DOHH2 (cell line): ENCODE measurements around the gene KANTR.

Experiments used
- H3F3A ChIP-seq: fragments of 200-600 bp; sonication (generic), shearing (Covaris generic); 2 replicates; pipeline ENCODE4 v1.6.0; 2016; ENCODE audit warnings: antibody characterized with exemption, mild to moderate bottlenecking; ENCODE audit not compliant: control insufficient read depth, insufficient read depth
- H3K27ac ChIP-seq: fragments of 200-600 bp; sonication (generic); 2 replicates; pipeline ENCODE4 v1.5.1; 2014; ENCODE audit warnings: low read depth, mild to moderate bottlenecking, low read length, moderate library complexity
- H3K27me3 ChIP-seq: fragments of 200-600 bp; sonication (generic); 2 replicates; pipeline ENCODE4 v1.6.1; 2014; ENCODE audit warnings: mild to moderate bottlenecking, low read length, mixed read lengths; ENCODE audit not compliant: control insufficient read depth
- H3K36me3 ChIP-seq: fragments of 200-600 bp; sonication (generic); 2 replicates; pipeline ENCODE4 v1.6.1; 2014; ENCODE audit warnings: mild to moderate bottlenecking, low read length, moderate library complexity, mixed read lengths; ENCODE audit not compliant: control insufficient read depth
- H3K4me1 ChIP-seq: fragments of 200-600 bp; sonication (generic); 2 replicates; pipeline ENCODE4 v1.6.1; 2014; ENCODE audit warnings: mild to moderate bottlenecking, low read length, mixed read lengths; ENCODE audit not compliant: control insufficient read depth
- H3K4me2 ChIP-seq: fragments of 200-600 bp; sonication (generic); 2 replicates; pipeline ENCODE4 v1.6.0; 2014; ENCODE audit warnings: mild to moderate bottlenecking, low read length, moderate library complexity
- H3K4me3 ChIP-seq: fragments of 200-600 bp; sonication (generic); 2 replicates; pipeline ENCODE4 v1.5.1; 2014; ENCODE audit warnings: mild to moderate bottlenecking, low read length, mixed read lengths
- H3K79me2 ChIP-seq: fragments of 200-600 bp; sonication (generic); 2 replicates; pipeline ENCODE4 v1.6.1; 2014; ENCODE audit warnings: mild to moderate bottlenecking, low read length, mixed read lengths; ENCODE audit not compliant: control insufficient read depth
- H3K9me2 ChIP-seq: fragments of 200-600 bp; sonication (generic); replicated peaks from 2 replicates; pipeline ENCODE4 v1.6.1; 2014; ENCODE audit warnings: mild to moderate bottlenecking, low read length, mixed read lengths; ENCODE audit not compliant: control insufficient read depth
- H3K9me3 ChIP-seq: fragments of 200-600 bp; sonication (generic); 2 replicates; pipeline ENCODE4 v1.6.1; 2014; ENCODE audit warnings: antibody characterized with exemption, low read length, mixed read lengths; ENCODE audit not compliant: control insufficient read depth, insufficient read depth
- H4K20me1 ChIP-seq: fragments of 200-600 bp; sonication (generic); 2 replicates; pipeline ENCODE4 v1.6.0; 2014; ENCODE audit warnings: low read depth, mild to moderate bottlenecking, antibody characterized with exemption, low read length, moderate library complexity; ENCODE audit not compliant: control insufficient read depth, insufficient read depth
- CTCF ChIP-seq: fragments of 200-600 bp; sonication (generic); IDR thresholded peaks from one replicate; pipeline ENCODE4 v1.5.1; 2014; ENCODE audit warnings: antibody characterized with exemption, mild to moderate bottlenecking, low read depth, low read length; ENCODE audit not compliant: poor library complexity, severe bottlenecking
- EZH2phosphoT487 ChIP-seq: fragments of 200-600 bp; sonication (generic); IDR thresholded peaks from 2 replicates; pipeline ENCODE4 v1.6.1; 2017; ENCODE audit warnings: borderline replicate concordance, mild to moderate bottlenecking, antibody characterized with exemption, low read length, moderate library complexity, mixed read lengths

KANTR gene

GRCh38 chrX:53081925-53082772 is 11.8 kb upstream of the KANTR start, which contains the start of gene TSPYL2:
TSPYL2 (plus strand) TSS chrX:53082367; CDS start chrX:53082499, 132 bp downstream.
- no peaks in the 10 kb centered on the region for H3K9me2 ChIP-seq
- H3K79me2 ChIP-seq: peaks cover 23% of the 10 kb centered on the region
- H3K9me3 ChIP-seq: no peaks in the 10 kb centered on the region
- H4K20me1 ChIP-seq: 0 out of 2 replicates have a peak, but pooled peaks cover 4% of the 10 kb centered on the region
- H3K27me3 ChIP-seq: no peaks in the 10 kb centered on the region
- H3K27ac ChIP-seq: peak within 1 kb of the TSS; percentile 38
- peaks cover 16% of the 10 kb centered on the region for H3K4me1 ChIP-seq
- H3K4me2 ChIP-seq: peak within 1 kb of the TSS; percentile 81
- 0 out of 2 replicates have a peak, but pooled peaks cover 6% of the 10 kb centered on the region for H3F3A ChIP-seq
- H3K4me3 ChIP-seq: peak within 1 kb of the TSS; percentile 92
- no peak for TF ChIP-seq EZH2phosphoT487
- no peak for TF ChIP-seq CTCF
- peaks cover 38% of the 10 kb centered on the region for H3K36me3 ChIP-seq

GRCh38 chrX:53082773-53083616 is 10.9 kb upstream of the KANTR start:
- Histone ChIP-seq H3F3A (0 out of 2 replicates have a peak, but pooled peaks cover 6% of the 10 kb centered on the region), H3K4me1 (peaks cover 16% of the 10 kb centered on the region), H3K27me3 (no peaks in the 10 kb centered on the region), H3K36me3 (peaks cover 44% of the 10 kb centered on the region), H3K79me2 (peaks cover 23% of the 10 kb centered on the region), H3K9me3 (no peaks in the 10 kb centered on the region), H3K4me3 (peak overlapping the region; percentile 92), H4K20me1 (0 out of 2 replicates have a peak, but pooled peaks cover 4% of the 10 kb centered on the region), H3K4me2 (peak overlapping the region; percentile 81), H3K9me2 (no peaks in the 10 kb centered on the region), H3K27ac (peak overlapping the region; percentile 38)
- no peak for TF ChIP-seq EZH2phosphoT487
- TF ChIP-seq CTCF: no peak

GRCh38 chrX:53084043-53084570 is 9.8 kb upstream of the KANTR start:
- no peaks in the 10 kb centered on the region for H3K27me3 ChIP-seq
- no peak overlapping the region for H3K27ac ChIP-seq
- H3K4me3 ChIP-seq: no peak overlapping the region; the same call in 1 of the 2 replicates
- H3K4me2 ChIP-seq: peak overlapping the region; percentile 81; the same call in 1 of the 2 replicates
- TF ChIP-seq CTCF (no peak), EZH2phosphoT487 (no peak)
- H3K9me2 ChIP-seq: no peaks in the 10 kb centered on the region
- H3K9me3 ChIP-seq: no peaks in the 10 kb centered on the region
- H3K36me3 ChIP-seq: peaks cover 49% of the 10 kb centered on the region
- H3K4me1 ChIP-seq: peaks cover 25% of the 10 kb centered on the region
- H4K20me1 ChIP-seq: 0 out of 2 replicates have a peak, but pooled peaks cover 4% of the 10 kb centered on the region
- peaks cover 23% of the 10 kb centered on the region for H3K79me2 ChIP-seq
- H3F3A ChIP-seq: 0 out of 2 replicates have a peak, but pooled peaks cover 6% of the 10 kb centered on the region
